ENCODE results near the gene PEAR1.
A peak's percentile ranks its signal among the peaks of the same experiment; 100 is the strongest.

The PEAR1 gene, protein sequence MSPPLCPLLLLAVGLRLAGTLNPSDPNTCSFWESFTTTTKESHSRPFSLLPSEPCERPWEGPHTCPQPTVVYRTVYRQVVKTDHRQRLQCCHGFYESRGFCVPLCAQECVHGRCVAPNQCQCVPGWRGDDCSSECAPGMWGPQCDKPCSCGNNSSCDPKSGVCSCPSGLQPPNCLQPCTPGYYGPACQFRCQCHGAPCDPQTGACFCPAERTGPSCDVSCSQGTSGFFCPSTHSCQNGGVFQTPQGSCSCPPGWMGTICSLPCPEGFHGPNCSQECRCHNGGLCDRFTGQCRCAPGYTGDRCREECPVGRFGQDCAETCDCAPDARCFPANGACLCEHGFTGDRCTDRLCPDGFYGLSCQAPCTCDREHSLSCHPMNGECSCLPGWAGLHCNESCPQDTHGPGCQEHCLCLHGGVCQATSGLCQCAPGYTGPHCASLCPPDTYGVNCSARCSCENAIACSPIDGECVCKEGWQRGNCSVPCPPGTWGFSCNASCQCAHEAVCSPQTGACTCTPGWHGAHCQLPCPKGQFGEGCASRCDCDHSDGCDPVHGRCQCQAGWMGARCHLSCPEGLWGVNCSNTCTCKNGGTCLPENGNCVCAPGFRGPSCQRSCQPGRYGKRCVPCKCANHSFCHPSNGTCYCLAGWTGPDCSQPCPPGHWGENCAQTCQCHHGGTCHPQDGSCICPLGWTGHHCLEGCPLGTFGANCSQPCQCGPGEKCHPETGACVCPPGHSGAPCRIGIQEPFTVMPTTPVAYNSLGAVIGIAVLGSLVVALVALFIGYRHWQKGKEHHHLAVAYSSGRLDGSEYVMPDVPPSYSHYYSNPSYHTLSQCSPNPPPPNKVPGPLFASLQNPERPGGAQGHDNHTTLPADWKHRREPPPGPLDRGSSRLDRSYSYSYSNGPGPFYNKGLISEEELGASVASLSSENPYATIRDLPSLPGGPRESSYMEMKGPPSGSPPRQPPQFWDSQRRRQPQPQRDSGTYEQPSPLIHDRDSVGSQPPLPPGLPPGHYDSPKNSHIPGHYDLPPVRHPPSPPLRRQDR

DNA sequence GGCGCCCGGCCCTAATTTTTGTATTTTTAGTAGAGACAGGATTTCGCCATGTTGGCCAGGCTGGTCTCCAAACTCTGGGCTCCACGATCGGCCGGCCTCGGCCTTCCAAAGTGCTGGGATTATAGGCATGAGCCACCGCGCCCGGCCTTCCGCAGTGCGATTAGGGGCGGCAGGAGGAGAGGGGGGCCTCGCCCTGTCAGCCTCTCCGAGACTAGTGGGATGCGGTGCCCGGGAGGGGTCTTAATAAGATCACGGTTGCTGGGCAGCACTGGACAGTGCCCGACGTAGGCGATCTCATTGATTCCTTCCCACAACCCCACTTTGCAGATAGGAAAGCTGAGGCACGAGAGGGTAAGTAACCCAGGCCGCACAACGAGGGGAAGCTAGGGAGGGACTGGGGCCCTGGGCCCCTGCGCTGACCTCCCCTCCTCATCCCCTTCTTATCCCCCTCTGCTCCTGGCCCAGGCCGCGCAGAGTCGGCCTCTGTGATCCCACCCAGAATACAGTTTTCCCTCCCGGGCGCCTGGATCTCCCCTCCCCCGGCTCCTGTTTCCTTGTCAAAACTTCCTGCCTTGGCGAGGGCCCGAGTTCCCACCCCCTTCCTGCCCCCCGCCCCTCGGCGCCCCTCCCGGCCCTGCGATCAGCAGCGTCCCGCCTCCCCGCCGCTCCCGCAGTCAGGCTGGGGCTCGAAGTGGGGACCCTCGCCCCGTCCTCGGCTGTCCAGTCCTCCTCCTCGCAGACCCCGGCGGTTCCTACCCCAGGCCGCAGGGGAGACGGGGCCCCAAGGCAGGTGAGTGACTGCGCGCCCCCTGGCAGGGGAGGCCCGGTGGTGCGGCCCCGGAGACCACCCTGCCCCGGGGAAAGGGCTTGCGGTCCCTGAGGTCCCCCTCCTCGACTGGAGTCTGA, at the start of gene PEAR1:
Gene PEAR1, plus strand, starts transcription at position 671 of the 906 bp plus-strand sequence. CDS start 10,209 bp downstream, outside the sequence.
- no peak for DNase-seq

DNA sequence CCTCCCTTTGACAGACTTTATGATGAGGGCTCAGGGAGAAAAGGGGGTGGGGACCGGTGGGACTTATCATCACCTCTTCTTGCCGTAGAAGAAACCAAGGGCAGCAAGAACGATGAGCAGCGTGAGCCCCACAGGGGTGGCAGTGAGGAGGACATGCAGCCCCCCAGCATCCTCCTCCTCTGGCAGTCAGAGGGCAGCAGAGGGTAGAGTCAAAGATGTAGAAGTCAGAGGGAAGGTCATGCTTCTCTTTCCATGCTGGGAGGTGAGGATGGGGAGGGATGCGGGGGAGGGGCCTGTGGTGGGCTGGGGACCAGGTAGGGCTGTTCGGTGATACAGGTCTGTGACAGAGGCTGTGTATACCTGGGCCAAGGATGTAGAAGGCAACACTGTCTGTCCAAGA, 49.4 kb upstream of the PEAR1 start:
- DNase-seq, result no peak

DNA sequence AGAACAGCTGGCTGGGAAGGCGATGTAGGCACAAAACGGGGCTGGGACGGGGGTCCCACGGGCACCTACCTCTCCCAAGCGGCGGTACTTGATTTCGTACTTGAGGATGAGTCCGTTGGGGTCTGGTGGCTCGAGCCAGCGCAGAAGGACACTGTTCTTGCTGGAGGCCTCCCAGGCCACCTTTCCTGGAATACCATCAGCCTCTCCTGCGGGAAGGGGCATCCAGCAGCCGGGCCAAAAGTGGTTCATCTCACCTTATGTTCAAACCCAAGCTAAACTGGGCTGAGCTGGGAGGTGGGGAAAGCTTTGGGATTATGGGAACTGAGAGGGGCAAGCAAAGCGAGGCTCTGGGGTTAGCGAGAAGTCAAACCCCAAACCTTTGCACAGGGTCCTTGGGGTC, 48.9 kb upstream of the PEAR1 start:
- no peak for DNase-seq

DNA sequence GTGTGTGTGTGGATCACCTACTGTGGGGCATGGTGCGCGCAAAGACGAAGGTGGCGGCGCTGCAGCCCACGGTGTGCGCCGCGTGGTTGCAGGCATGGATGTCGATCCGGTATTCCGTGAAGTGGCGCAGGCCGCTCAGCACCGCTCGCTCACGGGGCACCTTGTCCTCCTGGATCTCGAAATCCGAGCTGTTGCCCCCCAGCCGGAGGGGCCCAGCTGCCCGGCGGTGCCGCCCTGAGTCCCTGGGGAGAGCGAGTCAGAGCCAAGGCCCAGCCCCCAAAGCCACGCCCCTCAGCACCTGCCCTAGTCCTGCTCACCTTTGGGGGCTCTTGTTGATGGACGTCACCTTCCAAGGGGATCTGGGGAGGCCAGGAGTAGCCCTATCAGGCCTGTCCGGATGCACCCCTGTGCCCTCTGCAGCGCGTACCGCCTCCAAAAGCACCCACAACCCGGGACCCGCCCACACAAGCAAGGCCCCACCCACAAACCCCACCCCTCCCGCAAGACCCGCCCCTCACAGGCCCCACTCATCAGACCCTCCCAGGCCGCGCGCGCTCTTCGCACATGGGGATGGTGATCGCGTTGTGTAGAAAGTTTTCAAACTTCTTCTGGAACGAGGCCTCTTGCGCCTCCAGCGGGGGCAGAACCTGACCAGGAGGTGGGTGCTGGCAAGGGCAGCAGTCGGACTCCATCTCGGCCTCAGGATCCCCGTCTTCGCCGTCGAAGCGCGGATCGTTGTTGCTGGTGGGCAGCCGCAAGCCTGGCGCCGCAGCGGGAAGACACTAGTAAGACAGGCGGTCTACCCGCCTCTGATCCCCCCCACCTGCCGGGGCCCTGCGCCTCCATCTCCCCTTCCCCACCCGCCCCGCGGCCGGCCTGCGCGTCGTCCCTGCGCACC, 48.2 kb upstream of the PEAR1 start:
- DNase-seq, result no peak

DNA sequence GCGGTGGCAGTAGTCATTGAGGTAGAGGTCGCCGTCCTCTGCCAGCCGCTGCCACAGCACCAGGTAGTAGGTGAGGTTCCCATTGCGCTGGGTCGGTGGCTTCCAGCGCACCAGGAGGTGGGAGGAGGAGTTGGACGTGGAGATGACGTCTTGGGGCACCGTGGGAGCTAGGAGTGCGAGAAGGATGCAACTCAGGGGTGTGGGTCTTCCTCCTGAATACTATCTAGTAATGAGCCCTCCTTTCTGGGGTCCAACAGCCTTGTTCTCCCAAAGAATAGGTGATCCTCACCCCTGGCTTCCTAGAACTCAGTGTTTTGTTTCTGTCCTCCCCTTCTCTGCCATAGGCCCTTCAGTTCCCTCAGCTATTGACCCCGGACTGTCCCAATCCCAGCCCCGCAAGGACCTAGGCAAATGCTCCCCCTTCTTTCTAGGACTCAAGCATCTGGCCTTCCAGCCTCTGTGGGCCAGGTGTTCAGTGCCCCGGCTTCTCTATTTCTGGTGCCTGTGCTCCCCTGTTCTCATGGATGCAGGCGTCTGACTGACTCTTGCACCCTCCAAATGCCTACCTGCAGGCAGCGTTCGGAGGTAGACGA, 47.5 kb upstream of the PEAR1 start:
- DNase-seq, result no peak

DNA sequence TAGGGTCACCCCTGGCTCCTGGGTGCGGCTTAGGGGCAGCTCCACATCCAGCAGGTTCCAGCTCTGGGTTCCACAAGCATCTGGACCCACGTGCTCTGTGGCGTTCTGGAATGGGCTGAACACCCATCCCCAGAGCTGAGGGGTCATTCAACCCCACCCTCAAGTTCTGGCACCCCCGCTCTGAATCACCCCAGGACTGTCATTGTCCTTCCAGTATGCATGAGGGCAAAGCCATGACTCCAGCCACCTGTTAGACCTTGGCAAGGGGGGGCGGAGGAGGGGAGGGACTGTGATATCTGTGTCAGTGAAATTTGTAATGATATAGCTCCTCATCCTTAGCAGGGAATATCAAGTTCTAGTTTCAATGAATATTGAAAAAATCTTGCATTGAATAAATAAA, 46.9 kb upstream of the PEAR1 start:
- DNase-seq, result no peak

DNA sequence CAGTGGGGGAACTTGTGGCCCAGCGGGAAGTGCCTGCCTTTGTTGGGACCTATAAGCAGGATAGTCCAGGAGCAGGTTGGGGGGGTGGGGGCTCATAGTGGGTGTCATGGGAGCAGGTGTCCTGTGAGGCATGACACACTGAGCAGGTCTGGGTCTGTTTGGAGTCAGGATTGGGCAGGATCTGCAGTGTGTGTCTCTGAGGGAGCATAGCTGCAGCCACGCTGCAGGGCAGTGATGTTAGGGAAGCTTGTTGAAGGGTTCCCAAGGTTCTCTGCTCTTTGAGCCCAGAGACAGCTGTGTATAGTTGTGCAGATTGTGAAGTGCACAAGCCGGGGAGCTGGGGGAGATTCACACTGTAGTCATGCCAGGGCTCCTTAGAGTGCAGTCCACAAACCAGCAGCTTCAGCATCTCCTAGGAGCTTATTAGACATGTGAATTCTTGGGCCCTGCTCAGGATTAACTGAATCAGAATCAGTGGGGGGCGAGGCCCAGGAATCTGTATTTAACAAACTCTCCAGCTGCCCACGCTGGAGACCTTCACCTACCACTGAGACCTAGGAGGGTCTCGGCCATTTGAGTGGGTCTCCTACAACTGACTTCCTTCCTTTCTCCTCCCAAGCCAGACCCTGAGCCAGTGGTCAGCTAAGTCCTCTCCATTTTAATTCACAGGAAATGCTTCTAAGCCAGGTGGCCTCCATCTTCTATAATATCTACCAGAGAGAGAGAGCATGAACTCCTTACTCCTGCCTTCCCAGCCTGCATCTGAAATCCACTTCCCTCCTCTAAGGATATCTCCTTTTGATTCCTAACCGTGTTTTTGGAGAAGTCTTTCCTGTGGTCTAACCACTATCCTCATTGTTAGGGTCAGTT, 45.7 kb upstream of the PEAR1 start:
- no peak for DNase-seq

DNA sequence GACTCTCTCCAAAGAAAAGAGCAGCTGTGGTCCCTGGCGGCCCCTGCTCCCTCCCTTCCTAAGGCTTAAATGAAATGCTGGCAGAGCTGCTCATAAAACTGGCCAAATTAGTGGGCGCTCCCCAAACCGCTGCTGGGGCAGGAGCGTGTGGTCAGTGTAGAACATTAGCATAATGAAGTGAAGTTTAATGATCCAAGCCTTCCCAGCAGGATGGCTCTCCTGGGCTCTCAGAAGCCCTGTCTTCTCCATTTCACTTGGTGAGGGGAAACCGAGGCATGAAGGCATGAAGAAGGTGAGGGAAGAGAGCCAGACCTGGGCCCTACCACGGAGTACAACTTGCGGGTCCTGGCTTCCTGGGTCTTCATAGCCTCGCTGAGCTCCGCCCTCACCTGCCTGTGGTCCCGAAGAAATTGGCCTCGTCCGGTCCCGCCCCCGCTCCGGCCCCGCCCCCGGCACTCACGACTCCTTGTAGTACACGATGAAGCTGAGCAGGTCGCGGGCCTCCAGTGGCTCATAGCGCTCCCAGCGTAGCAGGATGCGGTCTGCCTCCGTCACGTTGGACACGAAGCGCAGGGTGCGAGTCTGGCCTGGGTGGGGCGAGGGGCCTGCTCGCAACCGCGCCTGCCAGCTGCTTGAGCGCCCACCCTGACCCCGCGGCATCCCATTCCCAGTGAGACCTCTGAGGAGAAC, 44.9 kb upstream of the PEAR1 start:
- DNase-seq, result peak; percentile 43

DNA sequence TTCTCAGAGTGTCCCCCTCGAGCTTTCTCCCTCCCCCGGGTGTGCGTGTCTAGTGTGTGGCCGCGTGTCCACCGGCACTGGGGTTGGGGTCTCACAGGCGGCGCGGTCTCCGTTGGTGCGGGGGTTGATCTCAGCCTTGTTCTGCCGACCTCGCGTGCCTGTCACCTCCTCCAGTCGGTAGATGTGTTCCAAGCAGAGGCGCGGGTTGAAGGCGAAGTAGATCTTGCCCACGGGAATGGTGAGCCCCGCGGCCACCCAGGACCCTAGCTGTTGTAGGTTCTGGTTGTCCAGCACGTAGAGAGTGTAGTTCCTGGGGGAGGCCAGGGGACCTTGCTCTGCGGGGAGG, 44.4 kb upstream of the PEAR1 start:
- no peak for DNase-seq

DNA sequence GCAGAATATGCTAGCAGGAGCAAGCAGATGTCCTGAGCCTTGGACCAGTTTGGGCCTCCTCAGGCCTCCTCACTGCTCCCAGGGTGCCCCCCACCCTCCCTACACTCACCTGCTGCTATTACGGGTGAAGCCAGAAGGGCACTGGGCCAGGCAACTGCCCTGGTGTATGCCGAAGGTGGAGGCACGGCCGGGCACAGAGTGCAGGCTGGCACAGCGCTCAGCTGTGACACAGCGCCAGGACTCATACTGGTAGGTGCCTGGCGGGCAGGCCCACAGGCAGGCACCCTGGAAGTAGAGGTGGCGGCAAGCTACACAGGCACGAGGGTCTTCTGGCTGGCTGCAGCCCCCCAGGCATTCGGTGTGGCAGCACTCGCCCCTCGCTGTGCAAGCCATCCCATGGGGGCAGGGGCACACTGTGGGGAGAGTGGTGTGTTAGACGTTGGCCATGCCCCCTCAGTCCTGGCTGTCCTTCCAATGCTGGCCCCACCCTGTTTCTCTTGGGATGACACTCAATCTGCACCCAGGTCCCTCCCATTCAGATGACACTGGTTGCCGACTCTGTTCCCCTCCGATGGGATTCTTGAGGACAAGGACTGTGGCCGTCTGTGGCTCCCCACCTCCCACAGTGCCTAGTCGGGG, 41.6 kb upstream of the PEAR1 start:
- no peak for DNase-seq

DNA sequence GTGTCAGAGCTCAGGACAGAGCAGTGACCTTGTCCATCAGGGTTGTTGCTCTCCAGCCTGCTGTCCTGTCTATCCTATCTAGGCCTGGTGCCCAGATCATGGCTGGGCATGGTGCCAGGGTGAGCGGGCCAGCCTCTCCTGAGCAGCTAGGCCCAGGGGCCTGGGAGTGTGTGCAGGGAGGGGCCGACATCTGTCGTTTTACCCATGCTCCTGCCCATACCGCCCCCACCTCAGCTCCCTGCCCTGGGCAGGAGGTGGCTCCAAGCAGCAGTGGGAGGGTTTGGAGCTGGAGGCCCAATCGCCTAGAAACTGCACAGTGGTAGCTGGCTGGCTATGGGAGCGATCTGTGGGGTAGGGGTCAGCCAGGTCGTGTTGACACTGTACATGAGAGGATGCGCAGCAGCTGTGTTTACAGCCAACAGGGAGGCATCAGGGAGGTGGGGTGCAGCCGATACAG, 41.1 kb upstream of the PEAR1 start:
- no peak for DNase-seq

DNA sequence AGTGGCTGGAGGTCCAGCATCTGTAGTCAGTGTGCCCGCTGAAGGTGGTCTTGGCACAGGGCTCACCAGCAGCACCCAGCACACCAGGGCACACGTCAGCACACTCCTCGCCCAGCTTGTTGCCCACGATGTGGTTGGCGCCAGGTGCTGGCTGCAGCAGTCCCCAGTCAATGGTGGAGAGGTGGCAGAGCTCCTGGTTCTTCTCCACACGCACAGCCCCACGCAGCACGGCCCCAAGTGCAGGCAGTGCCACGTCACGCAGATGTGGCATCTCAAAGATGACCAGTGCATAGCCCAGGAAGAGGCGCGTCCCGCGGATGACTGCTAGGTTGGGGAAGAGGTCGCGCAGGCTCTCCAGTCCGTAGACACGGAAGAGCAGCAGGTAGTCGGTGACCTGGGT, 39.8 kb upstream of the PEAR1 start:
- DNase-seq, result no peak

DNA sequence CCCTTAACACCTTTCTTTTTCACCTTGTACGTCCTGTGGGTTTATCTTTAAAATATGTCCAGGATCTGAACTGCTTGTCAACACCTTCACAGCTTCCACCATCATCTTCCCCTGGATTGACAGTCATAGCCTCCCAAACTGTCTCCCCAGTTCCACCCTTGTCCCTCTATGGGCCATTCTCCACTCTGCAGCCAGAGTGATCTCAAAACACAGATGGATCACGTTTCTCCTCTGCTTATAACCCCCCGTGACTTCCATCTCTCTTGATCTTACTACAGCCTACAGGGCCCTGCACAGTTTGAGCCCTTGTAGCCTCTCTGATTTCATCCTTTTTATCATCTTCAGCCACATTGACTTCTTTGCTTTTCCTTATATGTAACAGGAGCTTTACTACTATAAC, 38.9 kb upstream of the PEAR1 start:
- DNase-seq, result no peak

DNA sequence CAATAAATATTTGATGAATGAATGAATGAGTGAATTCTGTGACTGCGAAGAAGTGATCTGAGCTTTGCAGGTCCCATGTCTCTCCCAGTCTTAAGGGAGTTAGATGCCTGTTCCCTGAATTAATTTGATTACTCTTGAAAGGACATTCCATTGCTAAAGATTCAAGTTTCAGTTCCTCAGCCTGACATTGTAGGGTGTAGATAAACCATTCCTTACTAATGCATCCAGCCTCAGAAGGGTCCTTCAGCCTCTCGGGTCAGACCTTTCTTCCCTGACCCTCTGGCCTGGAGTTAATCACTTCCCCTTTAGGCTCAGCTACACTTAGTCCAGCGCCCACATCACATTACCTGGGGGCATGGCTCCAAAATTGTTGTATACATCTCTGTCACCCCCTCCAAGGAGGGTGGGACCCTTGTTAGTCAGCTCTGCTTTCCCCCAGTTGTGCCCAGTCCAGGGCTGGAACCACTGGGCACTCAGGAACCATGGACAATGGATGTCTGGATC, 37.2 kb upstream of the PEAR1 start:
- DNase-seq, result no peak

DNA sequence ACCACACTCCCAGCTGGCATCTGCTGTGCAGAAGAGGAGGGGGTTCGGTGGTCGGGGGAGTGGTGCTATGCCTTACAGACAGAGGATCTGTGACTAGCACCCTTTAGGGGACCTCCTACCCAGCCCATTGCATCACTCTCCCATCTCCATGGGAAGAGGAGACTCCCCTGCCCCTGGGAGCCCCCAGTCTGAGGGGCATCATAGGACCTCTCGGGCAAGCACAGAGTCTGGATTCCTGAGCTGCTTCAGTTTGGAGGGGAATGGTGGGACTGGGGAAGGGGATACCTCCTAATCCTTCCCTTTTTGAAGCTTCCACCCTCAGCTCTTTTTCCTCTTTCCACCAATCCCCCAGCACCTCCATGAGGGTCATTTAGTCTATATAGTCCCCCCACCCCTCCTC, 36.0 kb upstream of the PEAR1 start:
- no peak for DNase-seq

DNA sequence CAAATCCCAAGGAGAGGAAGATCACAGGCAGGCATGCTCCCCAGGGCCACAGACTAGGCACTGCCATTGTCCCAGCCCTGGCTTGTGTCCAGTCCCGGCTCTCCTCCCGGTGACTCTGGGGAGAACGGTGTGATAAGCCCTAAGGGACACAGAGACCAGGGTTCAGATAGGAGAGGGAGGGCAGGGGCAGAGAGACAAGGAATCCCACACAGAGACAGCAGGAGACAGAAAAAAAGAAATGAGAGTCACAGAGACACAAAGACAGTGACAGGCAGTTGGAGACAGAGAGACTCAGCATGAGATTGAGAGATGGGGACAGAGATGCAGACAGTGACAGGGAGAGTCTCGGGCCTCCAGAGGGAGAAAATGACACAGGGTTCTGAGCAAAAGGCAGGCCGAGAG, 35.0 kb upstream of the PEAR1 start:
- no peak for DNase-seq

DNA sequence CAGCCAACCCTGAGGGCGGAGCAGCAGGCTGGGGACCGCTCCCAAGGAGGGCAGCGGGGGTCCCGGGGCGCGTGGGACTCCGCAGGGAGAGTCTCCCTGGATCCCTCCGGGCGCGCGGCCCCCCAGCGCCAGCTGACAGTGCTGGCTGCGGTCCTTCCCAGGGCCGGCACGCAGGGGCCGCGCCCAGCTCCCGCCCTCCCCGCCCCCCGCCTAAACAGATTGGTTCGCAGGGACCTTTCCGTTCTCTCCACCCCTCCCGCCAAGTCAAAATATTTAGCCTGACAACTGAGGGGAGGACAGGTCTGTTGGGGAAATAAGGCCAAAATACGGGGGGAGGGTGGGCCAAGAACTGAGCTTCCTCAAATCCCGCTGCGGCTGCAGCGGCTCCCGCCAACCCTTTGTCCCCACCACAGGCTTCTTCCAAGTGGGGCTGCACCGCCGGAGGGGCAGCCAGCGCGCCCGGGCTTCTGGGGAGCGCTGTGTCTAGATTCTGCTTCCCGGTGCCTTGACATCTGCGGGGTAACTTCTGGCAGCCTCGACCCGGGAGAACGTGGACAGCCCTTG, 34.5 kb upstream of the PEAR1 start, which contains the start of gene INSRR:
Gene INSRR, minus strand, starts transcription at position 159 of the 564 bp plus-strand sequence. CDS start 496 bp downstream, outside the sequence.
- DNase-seq, result no peak

DNA sequence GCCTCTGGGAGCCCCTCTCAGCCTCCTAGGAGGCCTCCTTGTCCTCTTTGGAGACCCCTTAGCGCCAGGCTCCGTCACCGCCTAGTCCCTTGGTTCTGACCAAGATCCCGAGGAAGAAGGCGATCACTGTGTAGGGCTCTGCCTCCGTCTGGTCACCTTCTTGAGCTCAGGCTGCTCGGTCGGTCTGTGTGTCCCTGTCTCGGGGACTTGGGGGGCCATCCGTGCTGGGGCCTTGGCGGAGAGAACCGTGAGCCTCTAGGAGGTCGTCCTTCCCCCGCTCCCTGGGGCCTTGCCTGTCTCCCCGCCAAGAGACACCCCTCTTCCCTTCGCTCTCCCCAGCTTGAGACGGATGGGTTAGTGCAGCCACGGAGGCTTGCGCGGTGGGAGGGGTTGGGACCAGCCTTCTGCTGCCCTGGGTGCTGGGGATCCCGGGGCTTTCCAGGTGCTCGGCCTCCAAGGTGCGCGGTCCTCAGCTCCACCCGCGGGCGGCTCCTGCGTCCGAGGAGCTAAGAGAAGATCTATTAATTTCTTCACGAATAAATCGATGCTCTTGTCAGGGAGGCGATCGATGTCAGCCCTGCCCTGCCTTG, 33.9 kb upstream of the PEAR1 start:
- DNase-seq, result no peak

Measured in activated CD4-positive, alpha-beta T cell treated with anti-CD3 and anti-CD28 coated beads for 1 hour (primary cell).